Right lobe of liver (tissue), 6 donors: ENCODE measurements around the gene MYRFL. TPM values are rescaled to one million over a fixed set of nuclear protein-coding genes. Genes with fewer than 3 reads are reported as not detected.
A peak's percentile ranks its signal among the peaks of the same experiment; 100 is the strongest.

Experiments
- ATAC-seq, 4 donors: fragments of 200-7000 bp; cut with Tn5 transposase; one replicate each; pipeline ENCODE4 v1.9.1; 2020; ENCODE audit warnings: mild to moderate bottlenecking in 4 of 4, moderate library complexity in 4 of 4
- DNase-seq, 3 donors: peaks; one replicate each; pipeline ENCODE4 v3.0.0-alpha.2; 2020
- H3K27ac ChIP-seq, 3 donors: fragments of 200-600 bp; one replicate each; pipeline ENCODE4 v1.8.0; 2022
- H3K27me3 ChIP-seq, 2 donors: fragments of 200-600 bp; one replicate each; pipeline ENCODE4 v1.8.0; 2022
- H3K36me3 ChIP-seq, 4 donors: fragments of 200-600 bp; sonication (generic) in 1 of 4; one replicate each; pipeline versions ENCODE4 v1.5.1 to v1.8.0; 2017 to 2022; ENCODE audit warnings: control low read depth in 1 of 4
- H3K4me1 ChIP-seq, 4 donors: fragments of 200-600 bp; sonication (generic) in 1 of 4; one replicate each; pipeline versions ENCODE4 v1.5.1 to v1.8.0; 2017 to 2022; ENCODE audit warnings: control low read depth in 1 of 4
- H3K4me3 ChIP-seq, 3 donors: fragments of 200-600 bp; one replicate each; pipeline ENCODE4 v1.8.0; 2022
- H3K9me3 ChIP-seq, 4 donors: fragments of 200-600 bp; sonication (generic) in 1 of 4; one replicate each; pipeline versions ENCODE4 v1.5.1 to v1.8.0; 2017 to 2022; ENCODE audit warnings: control low read depth in 1 of 4
- CTCF ChIP-seq, 4 donors: fragments of 200-600 bp in 3 of 4; fragments of 450-650 bp in 1 of 4; IDR thresholded peaks; one replicate each; pipeline versions ENCODE4 v1.5.1 to v1.8.0; 2016 to 2022; ENCODE audit warnings: antibody characterized with exemption in 4 of 4, mild to moderate bottlenecking in 2 of 4
- POLR2A ChIP-seq: fragments of 450-650 bp; IDR thresholded peaks from one replicate; pipeline ENCODE4 v1.6.1; 2017; ENCODE audit warnings: antibody characterized with exemption, mild to moderate bottlenecking
- WGBS: methylation state at CpG from one replicate; pipeline ENCODE4 v1.1.6; 2018; ENCODE audit warnings: low coverage, low lambda C conversion rate; ENCODE audit not compliant: insufficient coverage; ENCODE audit errors: missing lambda C conversion rate; 5-methylcytosine and 5-hydroxymethylcytosine counted together
- intact Hi-C, 2 donors: fragments of 100-400 bp; cut with DNase I; formaldehyde crosslinking; loops; one replicate each; pipeline versions ENCODE4 v1.11.2 to v1.14.1; 2022
- total RNA-seq, 6 experiments: library from RNA; depleted of rRNA in 2 of 6; stranded (reverse); fragments of >200 nt in 2 of 6; fragmentation: NEBNext Ultra II Directional in 3 of 6; extraction: Animal tissue kit (Norgen Biotek cat#: 25700) in 3 of 6; gene quantifications; one replicate each; pipeline versions ENCODE4 v1.1.0 to v1.2.4, GENCODE V29; 2016 to 2023
- donor health status: DM: no; HTN: yes; CAD: no.
- donor health status: DM: no; HTN: no; CAD: no.
- donor health status: DM: no; HTN: no; CAD: no.
- donor health status: DM: no; HTN: yes; CAD: no.
- donor health status: DM: no; HTN: yes; CAD: no.

The MYRFL gene
- total RNA-seq, 6 experiments from 2014 or later: 0.11 to 0.21 (median 0.17) TPM; not detected in 2

GRCh38 chr12:69837657-69838415 lies 12.8 kb downstream of the MYRFL start:
- TF ChIP-seq CTCF (IDR thresholded peaks at IDR 0.05): no peak
- no peak for TF ChIP-seq POLR2A
- H3K9me3 ChIP-seq: no peaks in the 10 kb centered on the region
- no peaks in the 10 kb centered on the region for H3K27me3 ChIP-seq
- no peak overlapping the region for H3K27ac ChIP-seq
- intact Hi-C loops: no loop called here
- no peak for DNase-seq
- peaks cover 0 to 10% (median 3%) of the 10 kb centered on the region in 4 donors for H3K4me1 ChIP-seq
- no peak overlapping the region for H3K4me3 ChIP-seq
- ATAC-seq: peak; percentile 15 to 54 (median 48)
- H3K36me3 ChIP-seq: no peaks in the 10 kb centered on the region
- WGBS: 54% methylated on average over 4 of the region's 4 CpGs

- ATAC-seq (peak in 2 of 4 donors; percentile 60 to 71), DNase-seq (no peak)
- Histone ChIP-seq H3K9me3 (no peaks in the 10 kb centered on the region), H3K27ac (no peak overlapping the region), H3K36me3 (no peaks in the 10 kb centered on the region), H3K4me1 (peaks cover 0 to 6% (median 2%) of the 10 kb centered on the region in 4 donors), H3K4me3 (no peak overlapping the region), H3K27me3 (no peaks in the 10 kb centered on the region)
- TF ChIP-seq POLR2A: no peak
- intact Hi-C loops: no loop called here
- 11% methylated on average over 3 of the region's 3 CpGs for WGBS
Measured at GRCh38 chr12:69840727-69841126, 15.7 kb downstream of the MYRFL start.

GRCh38 chr12:69843608-69844007 lies 18.6 kb downstream of the MYRFL start:
- TF ChIP-seq CTCF (IDR thresholded peaks at IDR 0.05): no peak
- TF ChIP-seq POLR2A: no peak
- no peaks in the 10 kb centered on the region for H3K27me3 ChIP-seq
- no peak overlapping the region for H3K27ac ChIP-seq
- intact Hi-C loops: no loop called here
- no peak for ATAC-seq
- no peak overlapping the region for H3K4me3 ChIP-seq
- H3K4me1 ChIP-seq: peaks cover 0 to 6% (median 2%) of the 10 kb centered on the region in 4 donors
- H3K9me3 ChIP-seq: no peaks in the 10 kb centered on the region
- H3K36me3 ChIP-seq: no peaks in the 10 kb centered on the region
- WGBS: 43% methylated on average over 2 of the region's 2 CpGs
- no peak for DNase-seq

GRCh38 chr12:69844416-69844815 lies 19.4 kb downstream of the MYRFL start:
- intact Hi-C loops: no loop called here

More at GRCh38 chr12:69844416-69844815, 19.4 kb downstream of the MYRFL start:
- Histone ChIP-seq H3K36me3 (no peaks in the 10 kb centered on the region), H3K27me3 (no peaks in the 10 kb centered on the region), H3K4me1 (peaks cover 0 to 6% (median 2%) of the 10 kb centered on the region in 4 donors), H3K4me3 (no peak overlapping the region), H3K27ac (no peak overlapping the region), H3K9me3 (no peaks in the 10 kb centered on the region)
- DNase-seq: no peak
- 33% methylated on average over 1 of the region's 7 CpGs for WGBS
- no peak for ATAC-seq
- TF ChIP-seq CTCF (IDR thresholded peaks at IDR 0.05): no peak
- no peak for TF ChIP-seq POLR2A
